ENCODE data around the gene ST3GAL3. TPM values are rescaled to one million over a fixed set of nuclear protein-coding genes. Genes with fewer than 3 reads are reported as not detected.

The ST3GAL3 gene
- total and polyA plus RNA-seq, 2 donors (not counting 3 experiments of a cell fraction or from before 2014, with no cell fraction given): 14.3 to 35.8 TPM

DNA sequence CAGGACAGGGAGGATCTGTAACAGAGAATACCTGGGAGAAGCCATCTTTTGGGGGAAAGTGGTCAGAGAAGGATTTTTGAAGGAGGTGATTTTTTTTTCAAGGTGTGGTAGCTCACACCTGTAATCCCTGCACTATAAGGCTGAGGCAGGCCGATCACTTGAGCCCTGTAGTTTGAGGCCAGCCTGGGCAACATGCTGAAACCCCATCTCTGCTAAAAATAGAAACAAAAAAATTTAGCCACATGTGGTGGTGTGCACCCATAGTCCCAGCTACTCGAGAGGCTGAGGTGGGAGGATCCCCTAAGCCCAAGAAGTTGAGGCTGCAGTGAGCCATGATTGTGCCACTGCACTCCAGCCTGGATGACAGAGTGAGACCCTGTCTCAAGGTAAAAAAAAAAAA is 158.9 kb downstream of the ST3GAL3 start:
- intact Hi-C loops (cut with micrococcal nuclease) (no loop called here), dilution Hi-C loops (cut with MboI; ENCODE audit: extremely low pct_ligation_motif_present, low sequenced_read_pairs) (no loop called here)
- POLR2A ChIA-PET: no interaction called here
- Histone ChIP-seq H3K9me3 (replicated peaks; ENCODE audit: control insufficient read depth, insufficient read depth, low read length) (no peaks in the 10 kb centered on the region), H3K27me3 (ENCODE audit: control insufficient read depth in 2 of 2, insufficient read depth in 2 of 2, low read length in 2 of 2) (no peaks in the 10 kb centered on the region), H3K4me3 (replicated peaks in 1 of 3; ENCODE audit: insufficient read depth in 1 of 3, low read depth in 1 of 3, low read length in 3 of 3) (no peak overlapping the region), H3K9me1 (replicated peaks; ENCODE audit: control insufficient read depth, extremely low read depth, insufficient read depth, low read length) (no peaks in the 10 kb centered on the region), H3K27ac (ENCODE audit: insufficient read depth, low read depth, low read length) (no peak overlapping the region), H4K20me1 (replicated peaks; ENCODE audit: control insufficient read depth, extremely low read depth, insufficient read depth, low read length) (no peaks in the 10 kb centered on the region), H3K9ac (replicated peaks; ENCODE audit: extremely low read depth, insufficient read depth, low read length) (no peak overlapping the region), H2AFZ (ENCODE audit: low read depth, low read length) (no peak overlapping the region), H3K4me1 (ENCODE audit: control insufficient read depth, extremely low read depth, insufficient read depth, low read length) (peaks cover 4% of the 10 kb centered on the region), H3K36me3 (ENCODE audit: control insufficient read depth in 2 of 2, extremely low read depth in 1 of 2, insufficient read depth in 2 of 2, low read length in 2 of 2) (no peaks in the 10 kb centered on the region), H3K4me2 (ENCODE audit: insufficient read depth, low read length) (no peak overlapping the region), H3K79me2 (ENCODE audit: control insufficient read depth, insufficient read depth, low read length) (no peaks in the 10 kb centered on the region)
- FAIRE-seq (no peak), DNase-seq (ENCODE audit: low read depth, low spot score) (no peak)
- no TSS peak for BruUV-seq (replicated peaks)
- TF ChIP-seq, protein P1, sequence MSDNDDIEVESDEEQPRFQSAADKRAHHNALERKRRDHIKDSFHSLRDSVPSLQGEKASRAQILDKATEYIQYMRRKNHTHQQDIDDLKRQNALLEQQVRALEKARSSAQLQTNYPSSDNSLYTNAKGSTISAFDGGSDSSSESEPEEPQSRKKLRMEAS (IDR thresholded peaks at IDR 0.05; ENCODE audit: insufficient read depth, insufficient read length): no peak
- TF ChIP-seq POLR2A (IDR thresholded peaks at IDR 0.05; ENCODE audit: low read depth, low read length) (no peak), FOS (IDR thresholded peaks at IDR 0.05; ENCODE audit: borderline replicate concordance, insufficient read depth, low read length) (no peak), POLR2AphosphoS5 (IDR thresholded peaks at IDR 0.05; ENCODE audit: insufficient read depth, low read depth, low read length) (no peak), MYC (IDR thresholded peaks at IDR 0.05; ENCODE audit: low read depth, low read length) (no peak), EZH2 (IDR thresholded peaks at IDR 0.05; ENCODE audit: borderline replicate concordance, low read depth, low read length, severe bottlenecking) (no peak), JUN (IDR thresholded peaks at IDR 0.05; ENCODE audit: borderline replicate concordance, insufficient read depth, insufficient read length, low read depth) (no peak), GATA2 (IDR thresholded peaks at IDR 0.05; ENCODE audit: insufficient read depth, insufficient read length, low read depth, low read length) (no peak)
- TF ChIP-seq, protein P2, sequence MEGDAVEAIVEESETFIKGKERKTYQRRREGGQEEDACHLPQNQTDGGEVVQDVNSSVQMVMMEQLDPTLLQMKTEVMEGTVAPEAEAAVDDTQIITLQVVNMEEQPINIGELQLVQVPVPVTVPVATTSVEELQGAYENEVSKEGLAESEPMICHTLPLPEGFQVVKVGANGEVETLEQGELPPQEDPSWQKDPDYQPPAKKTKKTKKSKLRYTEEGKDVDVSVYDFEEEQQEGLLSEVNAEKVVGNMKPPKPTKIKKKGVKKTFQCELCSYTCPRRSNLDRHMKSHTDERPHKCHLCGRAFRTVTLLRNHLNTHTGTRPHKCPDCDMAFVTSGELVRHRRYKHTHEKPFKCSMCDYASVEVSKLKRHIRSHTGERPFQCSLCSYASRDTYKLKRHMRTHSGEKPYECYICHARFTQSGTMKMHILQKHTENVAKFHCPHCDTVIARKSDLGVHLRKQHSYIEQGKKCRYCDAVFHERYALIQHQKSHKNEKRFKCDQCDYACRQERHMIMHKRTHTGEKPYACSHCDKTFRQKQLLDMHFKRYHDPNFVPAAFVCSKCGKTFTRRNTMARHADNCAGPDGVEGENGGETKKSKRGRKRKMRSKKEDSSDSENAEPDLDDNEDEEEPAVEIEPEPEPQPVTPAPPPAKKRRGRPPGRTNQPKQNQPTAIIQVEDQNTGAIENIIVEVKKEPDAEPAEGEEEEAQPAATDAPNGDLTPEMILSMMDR (IDR thresholded peaks at IDR 0.05; ENCODE audit: extremely low read depth in 1 of 2, insufficient read depth in 1 of 2, low read depth in 1 of 2, low read length in 2 of 2): no peak
- CTCF ChIA-PET: no interaction called here
